Progenitor cell of endocrine pancreas (in vitro differentiated cells): Measurements from ENCODE around the gene POLD2. TPM values are rescaled to one million over a fixed set of nuclear protein-coding genes. Genes with fewer than 3 reads are reported as not detected.
A peak's percentile ranks its signal among the peaks of the same experiment; 100 is the strongest.

Experiments
- DNase-seq: peaks from one replicate; pipeline ENCODE4 v3.0.0; 2021; ENCODE audit warnings: low spot score; ENCODE audit not compliant: unreplicated experiment
- H3K27ac Mint-ChIP-seq: 2 replicates; pipeline ENCODE4 v1.8.0; 2021; ENCODE audit warnings: mild to moderate bottlenecking, moderate library complexity, mixed read lengths
- H3K27me3 Mint-ChIP-seq: 2 replicates; pipeline ENCODE4 v1.8.0; 2021; ENCODE audit warnings: mixed read lengths
- H3K36me3 Mint-ChIP-seq: 2 replicates; pipeline ENCODE4 v1.8.0; 2022; ENCODE audit warnings: mixed read lengths; ENCODE audit not compliant: insufficient read depth
- H3K4me1 Mint-ChIP-seq: 2 replicates; pipeline ENCODE4 v1.8.0; 2021; ENCODE audit warnings: low read depth, mixed read lengths
- H3K4me3 Mint-ChIP-seq: 2 replicates; pipeline ENCODE4 v1.8.0; 2021; ENCODE audit warnings: low read depth, mild to moderate bottlenecking, moderate library complexity, mixed read lengths
- H3K9me3 Mint-ChIP-seq: 2 replicates; pipeline ENCODE4 v1.8.0; 2021; ENCODE audit warnings: low read depth, mixed read lengths
- CTCF ChIP-seq: fragments of 200-600 bp; sonication (generic); IDR thresholded peaks from one replicate; pipeline ENCODE4 v1.5.0; 2021; ENCODE audit warnings: antibody characterized with exemption, mild to moderate bottlenecking; ENCODE audit not compliant: unreplicated experiment
- total RNA-seq: library from RNA; stranded (reverse); gene quantifications from 2 replicates; pipeline ENCODE4 v1.2.1, GENCODE V29; 2021

Gene POLD2
- total RNA-seq, 1 donor from 2014 or later, result 104 TPM

GRCh38 chr7:44087911-44088838, 35.2 kb downstream of the POLD2 start:
- no peak overlapping the region for H3K4me3 Mint-ChIP-seq
- no peak for TF ChIP-seq CTCF
- peaks cover 17% of the 10 kb centered on the region for H3K27me3 Mint-ChIP-seq

GRCh38 chr7:44086627-44087026, 36.7 kb downstream of the POLD2 start:
- no peak overlapping the region for H3K27ac Mint-ChIP-seq
- H3K4me1 Mint-ChIP-seq, result peaks cover 2% of the 10 kb centered on the region
- H3K9me3 Mint-ChIP-seq, result no peaks in the 10 kb centered on the region
- no peak for DNase-seq
- peaks cover 20% of the 10 kb centered on the region for H3K27me3 Mint-ChIP-seq
- no peaks in the 10 kb centered on the region for H3K36me3 Mint-ChIP-seq
- H3K4me3 Mint-ChIP-seq, result no peak overlapping the region
- TF ChIP-seq CTCF, result no peak

More at GRCh38 chr7:44087911-44088838, 35.2 kb downstream of the POLD2 start:
- Mint-ChIP-seq H3K4me1 (no peaks in the 10 kb centered on the region), H3K9me3 (no peaks in the 10 kb centered on the region), H3K27ac (no peak overlapping the region), H3K36me3 (no peaks in the 10 kb centered on the region)
- DNase-seq, result no peak

- Mint-ChIP-seq H3K4me1 (peaks cover 9% of the 10 kb centered on the region), H3K27me3 (peaks cover 17% of the 10 kb centered on the region), H3K27ac (no peak overlapping the region), H3K9me3 (no peaks in the 10 kb centered on the region), H3K4me3 (no peak overlapping the region), H3K36me3 (peaks cover 2% of the 10 kb centered on the region)
- no peak for DNase-seq
- TF ChIP-seq CTCF, result no peak
These were observed 37.8 kb downstream of the POLD2 start for GRCh38 chr7:44085546-44085945.

GRCh38 chr7:44084701-44085100, 38.6 kb downstream of the POLD2 start:
- Mint-ChIP-seq H3K4me1 (peaks cover 9% of the 10 kb centered on the region), H3K27ac (no peak overlapping the region), H3K36me3 (peaks cover 2% of the 10 kb centered on the region), H3K27me3 (peaks cover 17% of the 10 kb centered on the region), H3K4me3 (no peak overlapping the region), H3K9me3 (no peaks in the 10 kb centered on the region)
- no peak for TF ChIP-seq CTCF
- DNase-seq, result no peak

GRCh38 chr7:44083796-44084195, 39.6 kb downstream of the POLD2 start:
- Mint-ChIP-seq H3K27ac (no peak overlapping the region), H3K4me3 (peak overlapping the region; percentile 56)
- DNase-seq, result no peak

More at GRCh38 chr7:44083796-44084195, 39.6 kb downstream of the POLD2 start:
- peaks cover 2% of the 10 kb centered on the region for H3K36me3 Mint-ChIP-seq
- peaks cover 9% of the 10 kb centered on the region for H3K4me1 Mint-ChIP-seq
- no peak for TF ChIP-seq CTCF
- H3K27me3 Mint-ChIP-seq, result peaks cover 17% of the 10 kb centered on the region
- H3K9me3 Mint-ChIP-seq, result no peaks in the 10 kb centered on the region
